HepG2 (cell line): Measurements from ENCODE around the gene UBE2L6. TPM values are rescaled to one million over a fixed set of nuclear protein-coding genes. Genes with fewer than 3 reads are reported as not detected.

Experiments used
- ATAC-seq: fragments of 200-7000 bp; cut with Tn5 transposase; 3 replicates; pipeline ENCODE4 v1.9.1; 2020; ENCODE audit warnings: mild to moderate bottlenecking, moderate library complexity
- BruUV-seq: library from RNA; stranded (reverse); fragments of 400-500 nt; replicated peaks from 2 replicates; lab custom pipeline; 2021; lab: Mats Ljungman, UMichigan
- CTCF ChIA-PET: fragments of 300-600 bp; formaldehyde crosslinking; extraction: SDS; loops from one replicate; lab custom pipeline; 2021; ENCODE audit warnings: low total read pairs, inconsistent platforms, low intra/inter-chr PET ratio; lab: Yijun Ruan, JAX
- POLR2A ChIA-PET: fragments of 350-600 bp; sonication (Branson Sonifier 250); formaldehyde crosslinking; loops from one replicate; lab custom pipeline; 2020; ENCODE audit warnings: antibody characterized with exemption, inconsistent platforms; lab: Yijun Ruan, JAX
- DNase-seq: peaks from one replicate; pipeline ENCODE4 v3.0.0-alpha.2; 2015; ENCODE audit warnings: low spot score
- FAIRE-seq: peaks from 3 replicates; lab custom pipeline; 2011; peaks lifted over from hg19 to GRCh38; lab: Jason Lieb, UNC
- H2AFZ ChIP-seq: one replicate; pipeline ENCODE4 v1.6.1; 2011; ENCODE audit warnings: low read length, inconsistent platforms
- H3K27ac ChIP-seq: fragments of 300-600 bp; 3 replicates; pipeline ENCODE4 v1.8.0; 2011; ENCODE audit warnings: mixed run types, mild to moderate bottlenecking, mixed read lengths, low read length, inconsistent platforms; ENCODE audit not compliant: insufficient read depth; ENCODE audit errors: extremely low read length
- H3K27me3 ChIP-seq, 2 experiments: fragments of 200-600 bp in 1 of 2; 2 replicates in 1 of 2; 3 replicates in 1 of 2; pipeline versions ENCODE4 v1.6.0 to v1.8.0; 2011; ENCODE audit warnings: low read length in 2 of 2, mild to moderate bottlenecking in 2 of 2, moderate library complexity in 2 of 2, inconsistent platforms in 1 of 2; ENCODE audit not compliant: insufficient read depth in 2 of 2, control insufficient read depth in 1 of 2
- H3K36me3 ChIP-seq, 2 experiments: fragments of 200-600 bp in 1 of 2; replicated peaks in 1 of 2; 2 replicates in 1 of 2; 3 replicates in 1 of 2; pipeline versions ENCODE4 v1.5.1 to v1.8.0; 2011; ENCODE audit warnings: low read length in 2 of 2, inconsistent platforms in 1 of 2; ENCODE audit not compliant: insufficient read depth in 2 of 2, control insufficient read depth in 1 of 2
- H3K4me1 ChIP-seq: 2 replicates; pipeline ENCODE4 v1.5.1; 2012; ENCODE audit warnings: low read length, inconsistent platforms; ENCODE audit not compliant: insufficient read depth
- H3K4me2 ChIP-seq: 2 replicates; pipeline ENCODE4 v1.6.0; 2011; ENCODE audit warnings: low read depth, low read length, inconsistent platforms
- H3K4me3 ChIP-seq, 3 experiments: fragments of 200-600 bp in 1 of 3; sonication (generic), shearing (Covaris generic) in 1 of 3; replicated peaks in 1 of 3; 2 replicates each; pipeline ENCODE4 v1.5.1; 2011 to 2016; ENCODE audit warnings: low read length in 3 of 3, inconsistent platforms in 2 of 3, low read depth in 2 of 3, mild to moderate bottlenecking in 2 of 3, control low read depth in 1 of 3, mixed read lengths in 1 of 3; ENCODE audit not compliant: insufficient read depth in 1 of 3
- H3K79me2 ChIP-seq: one replicate; pipeline ENCODE4 v1.6.1; 2011; ENCODE audit warnings: low read length, inconsistent platforms; ENCODE audit not compliant: insufficient read depth
- H3K9ac ChIP-seq: 2 replicates; pipeline ENCODE4 v1.6.0; 2011; ENCODE audit warnings: mild to moderate bottlenecking, low read depth, low read length, inconsistent platforms; ENCODE audit not compliant: insufficient read depth
- H3K9me3 ChIP-seq: 2 replicates; pipeline ENCODE4 v1.5.1; 2012; ENCODE audit warnings: mild to moderate bottlenecking, low read length
- H4K20me1 ChIP-seq: 2 replicates; pipeline ENCODE4 v1.6.0; 2011; ENCODE audit warnings: inconsistent platforms, mild to moderate bottlenecking, low read length, moderate library complexity; ENCODE audit not compliant: insufficient read depth
- ELF4 ChIP-seq: sonication (generic); formaldehyde crosslinking; IDR thresholded peaks from 2 replicates; pipeline ENCODE4 v1.5.0; 2020; ENCODE audit warnings: missing genetic modification reagents, mild to moderate bottlenecking, moderate library complexity, borderline replicate concordance
- MAZ ChIP-seq, 2 experiments: sonication (generic) in 1 of 2; formaldehyde crosslinking in 1 of 2; IDR thresholded peaks; 2 replicates each; pipeline versions ENCODE4 v1.5.0 to v1.6.1; 2012 to 2020; ENCODE audit warnings: low read depth in 2 of 2, mild to moderate bottlenecking in 2 of 2, borderline replicate concordance in 1 of 2, improper control_type of control experiment in 1 of 2, low read length in 1 of 2, missing genetic modification reagents in 1 of 2, moderate library complexity in 1 of 2
- NR2F6 ChIP-seq, 2 experiments: IDR thresholded peaks; 2 replicates each; pipeline ENCODE4 v1.6.1; 2016; ENCODE audit warnings: antibody characterized with exemption in 1 of 2, mild to moderate bottlenecking in 1 of 2
- SRSF1 ChIP-seq: fragments of 200-400 bp; formaldehyde crosslinking; optimal IDR thresholded peaks from 2 replicates; pipeline ENCODE3; 2017; ENCODE audit warnings: mild to moderate bottlenecking, low read depth, low read length, moderate library complexity
- ZFP1 ChIP-seq: IDR thresholded peaks from 2 replicates; pipeline ENCODE4 v1.6.1; 2016
- ZIK1 ChIP-seq: sonication (generic); formaldehyde crosslinking; IDR thresholded peaks from 2 replicates; pipeline ENCODE4 v1.5.0; 2020; ENCODE audit warnings: mild to moderate bottlenecking, low read depth, missing genetic modification reagents, borderline replicate concordance
- ZMYM3 ChIP-seq: sonication (generic); formaldehyde crosslinking; IDR thresholded peaks from 2 replicates; pipeline ENCODE4 v1.5.1; 2020; ENCODE audit warnings: mild to moderate bottlenecking, missing genetic modification reagents
- ZNF121 ChIP-seq: sonication (generic); formaldehyde crosslinking; IDR thresholded peaks from 2 replicates; pipeline ENCODE4 v1.5.0; 2020; ENCODE audit warnings: mild to moderate bottlenecking, missing genetic modification reagents
- WGBS: methylation state at CpG from one replicate; pipeline ENCODE4 v1.1.6; 2017; ENCODE audit warnings: low lambda C conversion rate; 5-methylcytosine and 5-hydroxymethylcytosine counted together
- in situ Hi-C: cut with HindIII; loops from 2 replicates; pipeline ENCODE4 v1.10.0; 2017; ENCODE audit warnings: low pct_unique_long_range_greater_than_20kb; ENCODE audit not compliant: extremely low pct_ligation_motif_present
- intact Hi-C: fragments of 100-400 bp; cut with micrococcal nuclease; formaldehyde crosslinking; loops from one replicate; pipeline ENCODE4 v1.10.0; 2022; ENCODE audit not compliant: unreplicated experiment
- polyA plus RNA-seq, 8 experiments: library from polyadenylated mRNA; depleted of rRNA in 3 of 8; stranded (reverse) in 7 of 8; unstranded in 1 of 8; fragments of >200 nt; fragmentation: Illumina TruSeq in 4 of 8; extraction: Trizol in 4 of 8; gene quantifications; 2 replicates each; pipeline versions ENCODE4 v1.2.1 to v1.2.3, GENCODE V29; 2011 to 2016; ENCODE audit warnings: low read depth in 4 of 8, missing spikeins in 1 of 8, mixed read lengths in 1 of 8; ENCODE audit not compliant: insufficient read depth in 1 of 8
- total RNA-seq, 5 experiments: library from RNA; depleted of rRNA; stranded (reverse); fragments of >200 nt; fragmentation: Illumina TruSeq; extraction: Trizol; gene quantifications; 2 replicates each; pipeline ENCODE4 v1.2.3, GENCODE V29; 2016; ENCODE audit warnings: low read depth in 1 of 5
- TF ChIP-seq, protein P1 (sequence below): sonication (generic); formaldehyde crosslinking; IDR thresholded peaks from 2 replicates; pipeline ENCODE4 v1.4.0; 2020; ENCODE audit warnings: missing genetic modification reagents, borderline replicate concordance
- TF ChIP-seq, protein P2 (sequence below): sonication (generic); formaldehyde crosslinking; IDR thresholded peaks from 2 replicates; pipeline ENCODE4 v1.5.1; 2020; ENCODE audit warnings: mild to moderate bottlenecking, missing genetic modification reagents, moderate library complexity

Gene UBE2L6
- total and polyA plus RNA-seq, 2 of the 13 experiments (the other 11 are each of a cell fraction or from before 2014, with no cell fraction given): 30.3 to 30.4 TPM

DNA sequence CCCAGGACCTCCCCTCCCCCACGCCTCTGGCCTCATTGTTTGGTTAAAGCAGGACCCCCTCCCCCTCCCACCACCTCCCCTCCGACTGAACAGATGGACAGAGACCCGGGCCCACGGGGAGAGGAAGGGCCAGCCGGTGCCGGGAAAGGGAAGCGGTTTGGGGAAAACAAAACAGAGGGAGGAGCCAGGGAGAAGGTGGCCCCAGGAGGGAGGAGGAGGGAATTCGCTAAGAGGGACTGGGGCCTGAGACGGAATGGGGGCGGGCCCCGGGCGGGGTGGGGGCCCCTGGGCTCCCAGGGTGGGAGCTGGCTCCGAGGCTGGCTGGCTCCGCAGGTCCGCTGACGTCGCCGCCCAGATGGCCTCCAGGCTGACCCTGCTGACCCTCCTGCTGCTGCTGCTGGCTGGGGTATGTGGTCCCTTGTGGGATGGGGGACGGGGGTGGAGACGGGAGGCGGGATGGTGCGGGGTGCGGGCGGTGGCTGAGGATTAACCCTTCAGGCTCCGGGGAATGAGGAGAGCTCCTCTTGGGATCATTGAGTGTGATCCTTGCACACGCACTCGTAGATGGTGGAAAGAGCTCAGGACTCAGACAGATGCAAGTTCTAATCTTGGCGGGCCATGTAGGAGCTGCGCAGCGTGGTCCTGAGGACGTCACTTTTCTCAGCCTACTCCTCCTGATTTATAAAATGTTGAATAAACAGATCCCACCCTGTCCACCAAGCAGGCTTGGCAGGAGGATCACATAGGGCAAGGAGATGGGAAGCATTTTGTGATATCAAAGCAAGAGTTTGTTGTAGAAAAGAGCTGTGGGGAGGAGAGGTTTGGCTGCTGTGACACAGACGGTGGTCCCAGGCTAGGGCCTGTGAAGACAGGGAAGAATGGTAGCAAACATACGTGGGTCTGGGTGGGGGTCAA, 30.7 kb upstream of the UBE2L6 start:
- H3K4me1 ChIP-seq: peaks cover 38% of the 10 kb centered on the region
- ATAC-seq: peak; percentile 68
- no peaks in the 10 kb centered on the region for H3K9me3 ChIP-seq
- in situ Hi-C loops: no loop called here
- no peak overlapping the region for H3K27ac ChIP-seq
- H3K4me3 ChIP-seq: peak overlapping the region; percentile 57 to 68 (median 58); a peak in 5 of 6 replicates
- peak overlapping the region; percentile 89 for H3K4me2 ChIP-seq
- CTCF ChIA-PET: no interaction called here
- intact Hi-C loops: loop anchor here (5.0 kb wide), 1 partner anchor 34 kb away; no protein-coding TSS in a partner anchor
- H2AFZ ChIP-seq: no peak overlapping the region
- WGBS: 15% methylated on average over 22 of the region's 33 CpGs
- H3K27me3 ChIP-seq: peaks cover 0 to 9% of the 10 kb centered on the region in 2 experiments; a peak in 2 of 5 replicates
- BruUV-seq: no TSS peak
- no peak for FAIRE-seq
- no peaks in the 10 kb centered on the region for H4K20me1 ChIP-seq
- H3K79me2 ChIP-seq: no peaks in the 10 kb centered on the region
- H3K36me3 ChIP-seq: no peaks in the 10 kb centered on the region
- POLR2A ChIA-PET: interaction anchor here (1.0 to 3.5 kb wide), 9 partner anchors 9 to 262 kb away, joined by 3 to 33 read pairs (median 4); partner anchors contain the start of genes SSRP1 and UBE2L6
- H3K9ac ChIP-seq: peak overlapping the region; percentile 15; the same call in 1 of the 2 replicates
- peak; percentile 15 for DNase-seq
- no peak for TF ChIP-seq ZFP1
- TF ChIP-seq, protein P1, sequence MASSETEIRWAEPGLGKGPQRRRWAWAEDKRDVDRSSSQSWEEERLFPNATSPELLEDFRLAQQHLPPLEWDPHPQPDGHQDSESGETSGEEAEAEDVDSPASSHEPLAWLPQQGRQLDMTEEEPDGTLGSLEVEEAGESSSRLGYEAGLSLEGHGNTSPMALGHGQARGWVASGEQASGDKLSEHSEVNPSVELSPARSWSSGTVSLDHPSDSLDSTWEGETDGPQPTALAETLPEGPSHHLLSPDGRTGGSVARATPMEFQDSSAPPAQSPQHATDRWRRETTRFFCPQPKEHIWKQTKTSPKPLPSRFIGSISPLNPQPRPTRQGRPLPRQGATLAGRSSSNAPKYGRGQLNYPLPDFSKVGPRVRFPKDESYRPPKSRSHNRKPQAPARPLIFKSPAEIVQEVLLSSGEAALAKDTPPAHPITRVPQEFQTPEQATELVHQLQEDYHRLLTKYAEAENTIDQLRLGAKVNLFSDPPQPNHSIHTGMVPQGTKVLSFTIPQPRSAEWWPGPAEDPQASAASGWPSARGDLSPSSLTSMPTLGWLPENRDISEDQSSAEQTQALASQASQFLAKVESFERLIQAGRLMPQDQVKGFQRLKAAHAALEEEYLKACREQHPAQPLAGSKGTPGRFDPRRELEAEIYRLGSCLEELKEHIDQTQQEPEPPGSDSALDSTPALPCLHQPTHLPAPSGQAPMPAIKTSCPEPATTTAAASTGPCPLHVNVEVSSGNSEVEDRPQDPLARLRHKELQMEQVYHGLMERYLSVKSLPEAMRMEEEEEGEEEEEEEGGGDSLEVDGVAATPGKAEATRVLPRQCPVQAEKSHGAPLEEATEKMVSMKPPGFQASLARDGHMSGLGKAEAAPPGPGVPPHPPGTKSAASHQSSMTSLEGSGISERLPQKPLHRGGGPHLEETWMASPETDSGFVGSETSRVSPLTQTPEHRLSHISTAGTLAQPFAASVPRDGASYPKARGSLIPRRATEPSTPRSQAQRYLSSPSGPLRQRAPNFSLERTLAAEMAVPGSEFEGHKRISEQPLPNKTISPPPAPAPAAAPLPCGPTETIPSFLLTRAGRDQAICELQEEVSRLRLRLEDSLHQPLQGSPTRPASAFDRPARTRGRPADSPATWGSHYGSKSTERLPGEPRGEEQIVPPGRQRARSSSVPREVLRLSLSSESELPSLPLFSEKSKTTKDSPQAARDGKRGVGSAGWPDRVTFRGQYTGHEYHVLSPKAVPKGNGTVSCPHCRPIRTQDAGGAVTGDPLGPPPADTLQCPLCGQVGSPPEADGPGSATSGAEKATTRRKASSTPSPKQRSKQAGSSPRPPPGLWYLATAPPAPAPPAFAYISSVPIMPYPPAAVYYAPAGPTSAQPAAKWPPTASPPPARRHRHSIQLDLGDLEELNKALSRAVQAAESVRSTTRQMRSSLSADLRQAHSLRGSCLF (CRISPR knock-in tag): no peak
- TF ChIP-seq ELF4 (CRISPR knock-in tag): no peak
- TF ChIP-seq, protein P2, sequence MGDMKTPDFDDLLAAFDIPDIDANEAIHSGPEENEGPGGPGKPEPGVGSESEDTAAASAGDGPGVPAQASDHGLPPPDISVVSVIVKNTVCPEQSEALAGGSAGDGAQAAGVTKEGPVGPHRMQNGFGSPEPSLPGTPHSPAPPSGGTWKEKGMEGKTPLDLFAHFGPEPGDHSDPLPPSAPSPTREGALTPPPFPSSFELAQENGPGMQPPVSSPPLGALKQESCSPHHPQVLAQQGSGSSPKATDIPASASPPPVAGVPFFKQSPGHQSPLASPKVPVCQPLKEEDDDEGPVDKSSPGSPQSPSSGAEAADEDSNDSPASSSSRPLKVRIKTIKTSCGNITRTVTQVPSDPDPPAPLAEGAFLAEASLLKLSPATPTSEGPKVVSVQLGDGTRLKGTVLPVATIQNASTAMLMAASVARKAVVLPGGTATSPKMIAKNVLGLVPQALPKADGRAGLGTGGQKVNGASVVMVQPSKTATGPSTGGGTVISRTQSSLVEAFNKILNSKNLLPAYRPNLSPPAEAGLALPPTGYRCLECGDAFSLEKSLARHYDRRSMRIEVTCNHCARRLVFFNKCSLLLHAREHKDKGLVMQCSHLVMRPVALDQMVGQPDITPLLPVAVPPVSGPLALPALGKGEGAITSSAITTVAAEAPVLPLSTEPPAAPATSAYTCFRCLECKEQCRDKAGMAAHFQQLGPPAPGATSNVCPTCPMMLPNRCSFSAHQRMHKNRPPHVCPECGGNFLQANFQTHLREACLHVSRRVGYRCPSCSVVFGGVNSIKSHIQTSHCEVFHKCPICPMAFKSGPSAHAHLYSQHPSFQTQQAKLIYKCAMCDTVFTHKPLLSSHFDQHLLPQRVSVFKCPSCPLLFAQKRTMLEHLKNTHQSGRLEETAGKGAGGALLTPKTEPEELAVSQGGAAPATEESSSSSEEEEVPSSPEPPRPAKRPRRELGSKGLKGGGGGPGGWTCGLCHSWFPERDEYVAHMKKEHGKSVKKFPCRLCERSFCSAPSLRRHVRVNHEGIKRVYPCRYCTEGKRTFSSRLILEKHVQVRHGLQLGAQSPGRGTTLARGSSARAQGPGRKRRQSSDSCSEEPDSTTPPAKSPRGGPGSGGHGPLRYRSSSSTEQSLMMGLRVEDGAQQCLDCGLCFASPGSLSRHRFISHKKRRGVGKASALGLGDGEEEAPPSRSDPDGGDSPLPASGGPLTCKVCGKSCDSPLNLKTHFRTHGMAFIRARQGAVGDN: peak; percentile 34; the same call in 1 of the 2 replicates
- TF ChIP-seq ZNF121 (CRISPR knock-in tag): no peak
- 0 out of 2 replicates have a peak, but pooled peaks have one; percentile 28 for TF ChIP-seq MAZ (IDR thresholded peaks at IDR 0.05; ENCODE audit: borderline replicate concordance, low read depth, low read length)
- no peak for TF ChIP-seq MAZ (CRISPR knock-in tag; IDR thresholded peaks at IDR 0.05; ENCODE audit: low read depth)
- no peak for TF ChIP-seq ZMYM3 (CRISPR knock-in tag)
- peak; percentile 22 for TF ChIP-seq SRSF1
- no peak for TF ChIP-seq ZIK1
- TF ChIP-seq NR2F6 (IDR thresholded peaks at IDR 0.05): no peak
- 0 out of 2 replicates have a peak, but pooled peaks have one; percentile 43 for TF ChIP-seq NR2F6 (CRISPR knock-in tag; IDR thresholded peaks at IDR 0.05)
